AG09319 (cell line): ENCODE measurements around the gene RFLNA.

ENCODE experiments used
- DNase-seq: peaks from one replicate; pipeline ENCODE4 v3.0.0-alpha.2; 2010; ENCODE audit warnings: low read depth; ENCODE audit errors: extremely low read depth
- TF ChIP-seq, protein P1 (sequence below): IDR thresholded peaks from 2 replicates; pipeline ENCODE4 v1.5.1; 2011; ENCODE audit warnings: low read depth, mild to moderate bottlenecking, inconsistent platforms, low read length, moderate library complexity

RFLNA gene

GRCh38 chr12:124347805-124348658, 53.1 kb downstream of the RFLNA start:
- TF ChIP-seq, protein P1, sequence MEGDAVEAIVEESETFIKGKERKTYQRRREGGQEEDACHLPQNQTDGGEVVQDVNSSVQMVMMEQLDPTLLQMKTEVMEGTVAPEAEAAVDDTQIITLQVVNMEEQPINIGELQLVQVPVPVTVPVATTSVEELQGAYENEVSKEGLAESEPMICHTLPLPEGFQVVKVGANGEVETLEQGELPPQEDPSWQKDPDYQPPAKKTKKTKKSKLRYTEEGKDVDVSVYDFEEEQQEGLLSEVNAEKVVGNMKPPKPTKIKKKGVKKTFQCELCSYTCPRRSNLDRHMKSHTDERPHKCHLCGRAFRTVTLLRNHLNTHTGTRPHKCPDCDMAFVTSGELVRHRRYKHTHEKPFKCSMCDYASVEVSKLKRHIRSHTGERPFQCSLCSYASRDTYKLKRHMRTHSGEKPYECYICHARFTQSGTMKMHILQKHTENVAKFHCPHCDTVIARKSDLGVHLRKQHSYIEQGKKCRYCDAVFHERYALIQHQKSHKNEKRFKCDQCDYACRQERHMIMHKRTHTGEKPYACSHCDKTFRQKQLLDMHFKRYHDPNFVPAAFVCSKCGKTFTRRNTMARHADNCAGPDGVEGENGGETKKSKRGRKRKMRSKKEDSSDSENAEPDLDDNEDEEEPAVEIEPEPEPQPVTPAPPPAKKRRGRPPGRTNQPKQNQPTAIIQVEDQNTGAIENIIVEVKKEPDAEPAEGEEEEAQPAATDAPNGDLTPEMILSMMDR: peak; percentile 54
- no peak for DNase-seq

DNA sequence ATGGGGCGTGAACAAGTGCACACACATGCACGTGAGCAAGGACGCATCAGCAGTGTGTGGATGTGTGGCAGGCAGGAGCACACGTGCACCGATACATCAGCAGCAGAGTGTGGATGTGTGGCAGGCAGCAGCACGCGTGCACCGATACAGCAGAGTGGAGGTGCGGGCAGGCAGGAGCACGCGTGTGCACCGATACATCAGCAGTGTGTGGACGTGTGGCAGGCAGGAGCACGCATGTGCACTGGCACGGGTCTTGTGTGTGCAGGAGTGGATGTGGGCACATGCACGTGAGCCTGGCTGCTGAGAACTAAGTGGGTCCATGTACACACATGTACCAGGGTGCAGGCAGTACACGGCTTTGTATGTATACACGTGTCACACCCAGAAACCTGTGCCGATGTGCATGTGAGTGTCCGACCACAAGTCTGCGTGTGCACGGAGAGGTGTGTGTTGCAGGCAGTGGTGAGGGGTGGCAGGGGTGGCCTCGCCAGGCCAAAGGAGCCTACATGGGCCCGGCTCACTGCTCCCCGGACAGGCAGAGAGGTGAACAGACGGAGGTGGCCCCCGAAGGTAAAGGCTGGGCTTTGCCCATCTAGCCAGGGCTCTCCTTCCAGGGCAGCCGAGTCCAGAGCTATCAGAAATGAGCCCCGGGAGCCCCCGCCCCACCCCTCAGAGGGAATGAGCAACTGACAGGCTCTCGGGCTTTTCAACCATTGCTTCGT, 53.9 kb downstream of the RFLNA start:
- TF ChIP-seq, protein P1: no peak
- no peak for DNase-seq

DNA sequence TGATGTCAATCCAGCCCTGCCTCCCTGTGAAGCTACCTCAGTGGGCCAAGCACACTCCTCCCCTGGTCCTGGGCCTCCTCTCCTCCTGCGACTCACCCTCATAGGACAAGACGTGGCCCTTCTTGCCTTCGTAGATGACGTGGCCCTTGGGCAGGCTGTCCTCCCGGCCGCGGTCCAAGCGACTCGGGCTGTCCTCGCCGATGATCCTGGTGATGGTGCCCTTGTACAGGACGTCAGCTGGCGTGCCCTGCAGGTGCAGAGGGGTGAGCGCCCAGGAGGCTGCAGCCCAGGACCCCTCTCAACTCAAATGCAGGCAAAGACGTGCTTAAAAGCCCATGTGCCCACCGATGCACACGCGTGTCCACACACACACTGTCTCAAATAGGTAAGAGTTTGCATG, 55.6 kb downstream of the RFLNA start:
- DNase-seq: no peak
- TF ChIP-seq, protein P1: no peak

DNA sequence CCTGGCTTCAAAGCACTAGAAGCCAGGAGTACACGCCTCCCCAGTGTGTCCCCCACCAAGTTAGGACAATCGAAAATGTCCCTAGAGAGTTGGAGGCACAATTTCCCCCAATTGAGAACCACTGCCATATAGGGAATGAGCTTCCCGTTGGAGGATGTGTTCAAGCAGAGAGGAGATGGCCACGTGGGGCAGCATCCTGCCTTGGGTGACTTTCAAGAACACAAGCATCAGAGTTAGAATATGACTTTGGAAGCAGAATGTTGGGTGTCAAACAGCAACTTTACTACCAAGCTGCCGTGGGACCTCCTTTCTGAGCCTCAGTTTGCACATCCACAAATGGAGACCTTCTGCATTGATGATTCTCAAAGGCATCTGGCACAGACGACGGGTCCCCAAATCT, 56.5 kb downstream of the RFLNA start:
- no peak for DNase-seq
- TF ChIP-seq, protein P1: no peak

- TF ChIP-seq, protein P1: no peak
- no peak for DNase-seq
Measured at GRCh38 chr12:124352257-124352656, 57.4 kb downstream of the RFLNA start.

DNA sequence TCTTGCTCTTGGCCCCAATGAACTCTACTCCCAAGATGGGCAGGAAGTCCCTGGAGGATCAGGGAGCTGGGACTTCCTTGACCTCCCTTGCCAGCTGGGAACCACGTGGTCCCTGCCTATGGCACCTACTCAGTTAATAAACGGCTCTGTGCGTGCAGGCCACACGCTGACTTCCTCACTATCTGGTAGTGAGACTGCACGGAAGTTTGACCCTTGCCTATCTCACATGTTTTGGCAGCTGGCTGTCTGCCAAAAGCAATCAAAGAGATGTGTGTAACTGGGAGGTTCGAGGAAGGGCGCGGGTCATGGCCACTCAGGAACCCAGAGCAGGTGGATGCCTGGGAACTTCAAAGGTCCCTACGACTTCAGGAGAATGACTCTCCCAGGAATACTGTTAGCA, 57.9 kb downstream of the RFLNA start:
- TF ChIP-seq, protein P1: no peak
- no peak for DNase-seq

- DNase-seq: no peak
- TF ChIP-seq, protein P1: no peak
Measured at GRCh38 chr12:124354400-124354799, 59.5 kb downstream of the RFLNA start.
